Measurements from ENCODE around the gene ERP27.

Gene ERP27

DNA sequence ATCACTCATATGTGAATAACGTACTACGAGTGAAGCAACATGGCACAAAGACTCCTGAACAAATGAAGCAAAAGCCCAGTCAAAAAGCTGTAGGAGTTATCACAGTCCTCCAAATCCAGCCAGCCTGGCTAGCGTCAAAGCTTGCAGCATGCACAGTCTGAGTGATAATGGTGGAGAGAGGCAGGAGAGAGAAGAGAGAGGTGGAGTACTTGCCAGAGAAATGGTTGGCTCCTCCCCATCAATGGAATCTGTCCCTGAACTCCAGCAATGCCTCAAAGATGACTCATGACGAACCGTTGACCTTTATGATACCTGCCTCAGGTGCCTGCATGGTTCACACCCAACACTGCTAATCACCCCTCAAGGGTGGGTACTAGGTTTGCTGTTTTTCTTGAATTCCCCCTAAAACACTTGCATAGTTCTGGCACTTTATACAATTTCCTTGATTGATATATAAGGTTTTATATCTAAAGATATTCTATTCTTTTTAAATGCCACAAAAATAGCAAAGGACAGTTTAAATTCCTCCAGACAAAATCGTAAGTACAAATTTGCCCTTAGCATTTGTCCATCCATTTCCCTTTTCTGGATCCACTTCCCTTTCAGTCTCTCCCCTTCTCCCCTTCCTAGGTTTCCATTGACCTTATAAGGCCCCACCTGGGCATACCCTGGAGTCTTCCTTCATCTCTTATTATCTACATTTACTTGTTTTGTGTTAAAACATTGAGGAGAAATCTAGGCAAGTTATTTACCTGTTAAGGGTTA lies 12.8 kb upstream of the ERP27 start:
- Histone ChIP-seq H3K27me3 (replicated peaks; ENCODE audit: control insufficient read depth, insufficient read depth, low read length) (no peaks in the 10 kb centered on the region), H3K9ac (ENCODE audit: low read length) (no peak overlapping the region), H3K9me3 (ENCODE audit: control insufficient read depth, low read length) (no peaks in the 10 kb centered on the region), H3K36me3 (ENCODE audit: control insufficient read depth, insufficient read depth, low read length, severe bottlenecking) (no peaks in the 10 kb centered on the region), H3K4me3 (ENCODE audit: low read length) (no peak overlapping the region), H3K4me1 (ENCODE audit: control insufficient read depth, insufficient read depth, low read length) (peaks cover 29% of the 10 kb centered on the region)
- no peak for DNase-seq (ENCODE audit: low read depth)

DNA sequence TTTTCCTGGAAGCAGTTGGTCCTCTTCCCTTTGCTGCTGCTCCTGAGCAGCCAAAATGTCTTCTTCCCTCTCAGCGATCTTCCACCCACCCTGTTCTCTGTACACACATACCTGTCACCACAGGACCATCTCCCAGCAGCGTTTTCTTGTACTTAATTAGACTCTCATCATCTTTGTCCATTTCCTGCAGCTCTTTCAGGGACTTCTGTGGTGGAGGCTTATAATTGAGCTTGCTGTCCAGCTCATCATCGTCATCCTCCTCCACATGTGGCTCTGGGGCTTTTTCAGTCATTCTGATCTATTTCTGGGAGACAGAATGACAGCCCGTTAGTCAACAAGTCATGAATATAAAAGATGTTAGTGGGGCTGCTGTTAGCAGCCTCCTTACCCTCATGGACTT lies 12.1 kb upstream of the ERP27 start:
- DNase-seq (ENCODE audit: low read depth), result no peak
- Histone ChIP-seq H3K9me3 (ENCODE audit: control insufficient read depth, low read length) (no peaks in the 10 kb centered on the region), H3K9ac (ENCODE audit: low read length) (no peak overlapping the region), H3K36me3 (ENCODE audit: control insufficient read depth, insufficient read depth, low read length, severe bottlenecking) (no peaks in the 10 kb centered on the region), H3K4me1 (ENCODE audit: control insufficient read depth, insufficient read depth, low read length) (peaks cover 36% of the 10 kb centered on the region), H3K27me3 (replicated peaks; ENCODE audit: control insufficient read depth, insufficient read depth, low read length) (no peaks in the 10 kb centered on the region), H3K4me3 (ENCODE audit: low read length) (no peak overlapping the region)

DNA sequence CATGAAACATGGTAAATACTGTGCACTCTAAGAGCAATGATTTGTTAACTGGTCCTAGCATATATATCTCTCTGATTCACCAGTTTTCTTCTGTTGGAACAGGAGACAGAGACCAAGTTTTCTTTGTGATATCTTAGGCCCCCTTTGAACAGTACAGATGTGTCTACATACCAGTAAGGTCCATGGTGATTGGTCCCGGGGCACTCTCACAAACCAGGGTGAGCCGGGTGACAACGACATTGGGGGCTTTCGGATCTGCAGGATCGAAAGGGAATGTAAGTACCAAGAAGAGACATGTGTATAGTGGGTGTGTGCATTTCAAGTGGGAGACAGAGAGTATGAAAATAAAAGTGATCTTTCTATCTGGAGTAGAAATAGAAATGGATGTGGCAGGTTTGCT lies 11.3 kb upstream of the ERP27 start:
- no peaks in the 10 kb centered on the region for H3K9me3 ChIP-seq (ENCODE audit: control insufficient read depth, low read length)
- peaks cover 36% of the 10 kb centered on the region for H3K4me1 ChIP-seq (ENCODE audit: control insufficient read depth, insufficient read depth, low read length)
- no peak for DNase-seq (ENCODE audit: low read depth)
- no peak overlapping the region for H3K9ac ChIP-seq (ENCODE audit: low read length)
- H3K36me3 ChIP-seq (ENCODE audit: control insufficient read depth, insufficient read depth, low read length, severe bottlenecking), result no peaks in the 10 kb centered on the region
- no peaks in the 10 kb centered on the region for H3K27me3 ChIP-seq (replicated peaks; ENCODE audit: control insufficient read depth, insufficient read depth, low read length)
- H3K4me3 ChIP-seq (ENCODE audit: low read length), result no peak overlapping the region

DNA sequence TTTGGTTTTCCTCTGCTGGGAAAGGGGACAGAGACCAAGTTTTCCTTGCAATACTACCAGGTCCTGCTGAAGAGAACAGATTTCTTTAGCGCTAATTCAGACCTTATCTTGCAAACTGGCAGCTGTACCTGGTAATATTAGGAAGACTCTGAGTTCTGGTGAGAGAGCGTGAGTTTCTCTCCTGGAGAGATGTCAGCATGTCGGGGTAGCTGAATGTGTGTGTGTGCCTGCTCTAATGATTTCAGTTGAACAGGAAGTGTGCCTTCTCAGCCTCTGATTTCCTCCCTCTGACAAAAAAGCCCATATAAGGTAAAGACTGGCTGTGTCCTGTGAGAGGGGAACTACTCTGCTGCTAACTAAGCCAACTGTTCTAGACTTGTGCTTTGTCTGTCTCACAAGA lies 10.3 kb upstream of the ERP27 start:
- H3K27me3 ChIP-seq (replicated peaks; ENCODE audit: control insufficient read depth, insufficient read depth, low read length), result no peaks in the 10 kb centered on the region
- H3K36me3 ChIP-seq (ENCODE audit: control insufficient read depth, insufficient read depth, low read length, severe bottlenecking), result no peaks in the 10 kb centered on the region
- peaks cover 36% of the 10 kb centered on the region for H3K4me1 ChIP-seq (ENCODE audit: control insufficient read depth, insufficient read depth, low read length)
- peak; percentile 34 for DNase-seq (ENCODE audit: low read depth)
- H3K9ac ChIP-seq (ENCODE audit: low read length), result peak overlapping the region; percentile 54
- peak overlapping the region; percentile 9 for H3K4me3 ChIP-seq (ENCODE audit: low read length)
- H3K9me3 ChIP-seq (ENCODE audit: control insufficient read depth, low read length), result no peaks in the 10 kb centered on the region

DNA sequence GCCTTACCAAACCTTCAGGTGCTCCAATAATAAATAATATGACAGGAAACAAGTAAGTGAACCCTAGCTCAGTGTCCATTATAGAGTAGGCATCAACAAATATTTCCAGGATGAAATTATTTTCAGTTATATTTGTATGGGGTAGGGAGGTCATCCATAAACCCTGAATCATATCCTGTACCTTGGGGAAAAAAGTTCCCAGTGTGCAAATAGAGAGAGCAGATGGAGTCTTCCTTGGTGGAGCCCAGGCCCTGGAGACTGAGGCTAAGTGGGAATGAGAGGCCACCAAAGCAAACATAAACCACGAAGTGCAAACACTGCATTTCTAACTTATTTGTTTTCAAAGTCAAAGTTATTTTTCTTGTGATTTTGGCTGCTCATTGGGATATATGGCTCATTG lies 8.5 kb upstream of the ERP27 start:
- H3K36me3 ChIP-seq (ENCODE audit: control insufficient read depth, insufficient read depth, low read length, severe bottlenecking), result no peaks in the 10 kb centered on the region
- peaks cover 31% of the 10 kb centered on the region for H3K4me1 ChIP-seq (ENCODE audit: control insufficient read depth, insufficient read depth, low read length)
- H3K4me3 ChIP-seq (ENCODE audit: low read length), result no peak overlapping the region
- no peak for DNase-seq (ENCODE audit: low read depth)
- H3K9me3 ChIP-seq (ENCODE audit: control insufficient read depth, low read length), result no peaks in the 10 kb centered on the region
- H3K27me3 ChIP-seq (replicated peaks; ENCODE audit: control insufficient read depth, insufficient read depth, low read length), result no peaks in the 10 kb centered on the region
- H3K9ac ChIP-seq (ENCODE audit: low read length), result no peak overlapping the region

DNA sequence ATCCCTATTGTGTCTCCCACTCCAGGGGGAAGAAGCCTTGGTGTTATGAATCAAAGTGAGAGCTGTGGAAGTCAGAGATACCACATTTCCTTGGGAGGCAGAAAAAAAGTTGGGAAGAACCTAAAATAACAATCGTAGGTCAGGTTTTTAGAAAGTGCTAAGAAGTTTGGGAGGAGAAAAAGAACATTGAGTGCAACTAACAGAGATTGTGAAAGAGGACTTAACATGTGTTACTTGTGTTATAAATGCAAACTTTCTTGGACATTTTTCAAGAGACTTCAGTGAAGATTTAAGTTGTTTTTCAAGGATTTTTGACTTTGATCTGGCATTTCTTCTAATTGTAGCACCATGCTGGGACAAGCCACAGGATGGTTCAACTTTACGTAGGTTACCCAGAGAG lies 7.8 kb upstream of the ERP27 start:
- Histone ChIP-seq H3K4me3 (ENCODE audit: low read length) (peak overlapping the region; percentile 22), H3K36me3 (ENCODE audit: control insufficient read depth, insufficient read depth, low read length, severe bottlenecking) (no peaks in the 10 kb centered on the region), H3K9ac (ENCODE audit: low read length) (no peak overlapping the region), H3K9me3 (ENCODE audit: control insufficient read depth, low read length) (no peaks in the 10 kb centered on the region), H3K27me3 (replicated peaks; ENCODE audit: control insufficient read depth, insufficient read depth, low read length) (no peaks in the 10 kb centered on the region), H3K4me1 (ENCODE audit: control insufficient read depth, insufficient read depth, low read length) (peaks cover 27% of the 10 kb centered on the region)
- DNase-seq (ENCODE audit: low read depth), result peak; percentile 30

DNA sequence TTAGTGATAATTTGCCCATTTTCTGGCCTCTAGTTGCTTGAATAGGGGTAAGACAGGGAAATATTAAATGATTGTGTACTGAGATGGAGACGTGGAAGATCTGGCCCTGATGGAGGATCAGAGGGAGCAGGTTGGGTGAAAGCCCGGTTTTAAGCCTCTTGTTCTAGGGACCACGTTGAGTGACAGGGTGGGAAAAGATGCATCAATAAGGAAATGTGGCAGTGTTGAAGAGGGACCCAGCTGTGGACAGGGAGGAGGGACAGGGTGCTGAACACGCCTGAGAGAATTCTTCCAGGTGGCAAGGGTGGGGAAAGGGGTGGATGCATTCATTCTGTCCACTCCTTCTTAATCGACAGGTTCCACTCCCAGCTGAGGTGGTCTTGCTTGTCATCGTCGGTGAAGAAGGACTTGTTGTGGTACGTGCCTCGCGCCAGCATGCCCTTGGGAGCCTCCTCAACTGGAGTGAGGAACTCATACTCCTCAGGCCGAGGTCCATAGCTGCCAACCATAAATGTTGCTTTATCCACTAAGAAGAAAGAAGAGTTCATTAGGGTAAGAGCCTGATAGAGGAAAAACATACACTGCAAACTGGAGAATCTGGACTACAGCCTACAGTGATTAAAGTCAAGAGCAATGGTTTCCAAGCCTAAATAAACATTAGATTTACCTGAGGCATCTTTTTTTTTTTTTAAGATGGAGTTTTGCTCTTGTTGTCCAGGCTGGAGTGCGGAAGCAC lies 4.0 kb upstream of the ERP27 start:
- H3K4me1 ChIP-seq (ENCODE audit: control insufficient read depth, insufficient read depth, low read length), result peaks cover 14% of the 10 kb centered on the region
- no peak for DNase-seq (ENCODE audit: low read depth)
- H3K36me3 ChIP-seq (ENCODE audit: control insufficient read depth, insufficient read depth, low read length, severe bottlenecking), result no peaks in the 10 kb centered on the region
- no peaks in the 10 kb centered on the region for H3K27me3 ChIP-seq (replicated peaks; ENCODE audit: control insufficient read depth, insufficient read depth, low read length)
- no peak overlapping the region for H3K9ac ChIP-seq (ENCODE audit: low read length)
- H3K9me3 ChIP-seq (ENCODE audit: control insufficient read depth, low read length), result no peaks in the 10 kb centered on the region
- H3K4me3 ChIP-seq (ENCODE audit: low read length), result no peak overlapping the region

DNA sequence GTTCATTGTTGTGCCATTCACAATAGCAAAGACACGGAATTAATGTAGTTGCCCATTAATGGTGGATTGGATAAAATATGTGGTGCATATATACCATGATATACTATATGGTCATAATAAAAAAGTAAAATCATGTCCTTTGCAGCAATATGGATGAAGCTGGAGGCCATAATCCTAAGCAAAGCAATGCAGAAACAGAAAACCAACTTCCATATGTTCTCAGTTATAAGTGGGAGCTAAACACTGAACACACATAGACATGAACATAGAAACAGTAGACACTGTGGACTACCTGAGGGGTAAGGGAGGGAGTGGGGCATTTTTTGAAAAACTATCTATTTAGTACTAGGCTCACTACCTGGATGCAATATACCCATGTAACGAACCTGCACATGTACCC lies 3.0 kb upstream of the ERP27 start:
- H3K36me3 ChIP-seq (ENCODE audit: control insufficient read depth, insufficient read depth, low read length, severe bottlenecking), result no peaks in the 10 kb centered on the region
- H3K4me1 ChIP-seq (ENCODE audit: control insufficient read depth, insufficient read depth, low read length), result peaks cover 9% of the 10 kb centered on the region
- no peaks in the 10 kb centered on the region for H3K9me3 ChIP-seq (ENCODE audit: control insufficient read depth, low read length)
- H3K4me3 ChIP-seq (ENCODE audit: low read length), result no peak overlapping the region
- H3K9ac ChIP-seq (ENCODE audit: low read length), result no peak overlapping the region
- DNase-seq (ENCODE audit: low read depth), result no peak
- H3K27me3 ChIP-seq (replicated peaks; ENCODE audit: control insufficient read depth, insufficient read depth, low read length), result no peaks in the 10 kb centered on the region

DNA sequence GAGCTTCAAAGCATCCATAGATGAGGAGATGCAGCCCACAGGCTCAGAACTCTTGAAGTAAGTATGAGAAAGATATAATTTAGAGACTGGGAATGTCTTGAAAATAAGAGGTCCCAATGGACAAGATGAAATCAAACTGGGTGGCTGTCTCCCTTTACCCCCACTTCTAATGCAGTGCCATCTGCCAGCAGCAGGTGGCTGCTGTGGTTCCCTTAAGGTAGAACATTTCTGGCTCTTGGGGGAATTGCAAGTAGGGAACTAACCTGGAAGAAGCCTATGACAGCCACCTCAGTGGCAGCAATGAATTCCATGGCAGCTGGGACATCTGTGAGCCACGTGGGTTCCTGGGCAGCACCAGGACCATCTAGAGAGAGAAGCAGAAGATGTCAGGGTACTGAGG lies 648 bp downstream of the ERP27 start:
- H3K27me3 ChIP-seq (replicated peaks; ENCODE audit: control insufficient read depth, insufficient read depth, low read length), result no peaks in the 10 kb centered on the region
- no peaks in the 10 kb centered on the region for H3K4me1 ChIP-seq (ENCODE audit: control insufficient read depth, insufficient read depth, low read length)
- H3K36me3 ChIP-seq (ENCODE audit: control insufficient read depth, insufficient read depth, low read length, severe bottlenecking), result no peaks in the 10 kb centered on the region
- no peak for DNase-seq (ENCODE audit: low read depth)
- H3K4me3 ChIP-seq (ENCODE audit: low read length), result no peak overlapping the region
- H3K9me3 ChIP-seq (ENCODE audit: control insufficient read depth, low read length), result no peaks in the 10 kb centered on the region
- H3K9ac ChIP-seq (ENCODE audit: low read length), result no peak overlapping the region

DNA sequence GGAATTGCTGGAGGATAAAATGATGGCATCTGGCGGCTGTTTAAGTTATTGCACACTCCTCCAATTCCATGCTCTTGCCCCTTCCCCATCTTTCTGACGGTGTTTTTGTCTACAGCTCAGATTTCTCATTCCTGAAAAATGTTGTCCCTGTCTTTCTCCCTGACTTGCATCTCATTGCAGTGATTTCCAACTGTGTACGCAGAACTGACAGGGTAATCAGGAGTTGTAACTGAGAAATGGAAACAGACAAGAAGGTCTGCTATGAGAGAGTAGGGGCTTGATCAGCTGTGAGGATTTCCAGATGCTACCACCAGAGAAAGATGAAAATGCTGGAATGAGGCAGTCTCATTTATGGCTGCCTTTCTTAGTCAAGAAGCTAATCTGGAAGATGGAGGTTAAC lies 1.3 kb downstream of the ERP27 start:
- H3K9me3 ChIP-seq (ENCODE audit: control insufficient read depth, low read length), result no peaks in the 10 kb centered on the region
- no peak overlapping the region for H3K9ac ChIP-seq (ENCODE audit: low read length)
- no peaks in the 10 kb centered on the region for H3K36me3 ChIP-seq (ENCODE audit: control insufficient read depth, insufficient read depth, low read length, severe bottlenecking)
- H3K4me1 ChIP-seq (ENCODE audit: control insufficient read depth, insufficient read depth, low read length), result peaks cover 4% of the 10 kb centered on the region
- H3K27me3 ChIP-seq (replicated peaks; ENCODE audit: control insufficient read depth, insufficient read depth, low read length), result no peaks in the 10 kb centered on the region
- DNase-seq (ENCODE audit: low read depth), result no peak
- H3K4me3 ChIP-seq (ENCODE audit: low read length), result no peak overlapping the region

DNA sequence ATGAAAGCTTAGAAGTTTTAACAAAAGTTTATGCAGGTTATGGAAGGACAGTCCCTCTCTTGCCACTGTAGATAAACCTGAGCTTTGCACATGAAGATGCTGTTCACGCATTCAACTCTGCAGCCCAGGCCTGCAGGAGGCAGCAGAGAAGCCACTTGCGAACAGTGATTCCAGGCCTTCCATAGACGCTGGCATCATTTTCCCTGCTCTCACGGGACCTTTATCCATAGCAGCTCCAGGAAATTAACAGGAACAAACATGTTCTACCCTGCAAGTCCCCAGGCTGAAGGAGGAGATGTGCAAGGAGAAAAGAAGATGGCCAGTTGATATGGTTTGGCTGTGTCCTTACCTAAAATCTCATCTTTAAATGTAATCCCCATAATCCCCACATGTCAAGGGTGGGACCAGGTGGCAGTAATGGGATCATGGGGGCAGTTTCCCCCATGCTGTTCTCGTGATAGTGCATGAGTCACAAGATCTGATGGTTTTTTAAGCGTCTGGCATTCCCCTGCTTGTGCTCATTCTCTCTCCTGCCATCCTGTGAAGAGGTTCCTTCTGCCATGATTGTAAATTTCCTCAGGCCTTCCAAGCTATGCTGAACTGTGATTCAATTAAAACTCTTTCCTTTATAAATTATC lies 2.0 kb downstream of the ERP27 start:
- no peak overlapping the region for H3K4me3 ChIP-seq (ENCODE audit: low read length)
- no peak overlapping the region for H3K9ac ChIP-seq (ENCODE audit: low read length)
- H3K4me1 ChIP-seq (ENCODE audit: control insufficient read depth, insufficient read depth, low read length), result peaks cover 10% of the 10 kb centered on the region
- no peaks in the 10 kb centered on the region for H3K36me3 ChIP-seq (ENCODE audit: control insufficient read depth, insufficient read depth, low read length, severe bottlenecking)
- DNase-seq (ENCODE audit: low read depth), result no peak
- no peaks in the 10 kb centered on the region for H3K27me3 ChIP-seq (replicated peaks; ENCODE audit: control insufficient read depth, insufficient read depth, low read length)
- H3K9me3 ChIP-seq (ENCODE audit: control insufficient read depth, low read length), result no peaks in the 10 kb centered on the region

Data from adipocyte (in vitro differentiated cells).